ENCODE measurements around the gene PTPN2.

PTPN2 gene

DNA sequence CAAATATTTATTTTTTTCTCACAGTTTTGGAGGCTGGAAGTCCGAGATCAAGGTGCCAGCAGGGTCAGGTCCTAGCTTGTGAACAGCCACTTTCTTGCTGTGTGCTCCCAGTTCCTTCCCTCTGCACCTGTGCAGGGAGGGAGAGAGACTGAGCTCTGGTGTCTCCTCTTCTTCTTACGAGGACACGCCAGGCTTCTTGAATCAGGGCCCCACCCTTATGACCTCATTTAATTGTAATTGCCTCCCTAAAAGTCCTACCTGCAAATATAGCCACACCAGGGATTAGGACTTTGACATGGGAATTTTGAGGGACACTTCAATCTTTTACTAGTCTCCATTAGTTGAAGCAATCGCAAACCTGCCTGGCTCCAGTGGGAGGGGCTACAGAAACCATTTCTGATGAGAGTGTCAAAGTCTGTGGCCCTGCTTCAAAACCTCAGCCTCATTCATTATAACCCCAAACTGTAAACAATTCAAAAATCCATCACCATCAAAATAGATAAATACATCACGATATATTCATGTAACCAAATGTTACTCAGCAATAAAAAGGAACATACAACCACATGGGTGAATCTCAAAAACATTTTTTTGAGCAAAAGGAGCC is 45.5 kb upstream of the PTPN2 start:
- Histone ChIP-seq H4K20me1 (ENCODE audit: low read depth, low read length) (no peaks in the 10 kb centered on the region), H3K27me3 (ENCODE audit: low read length) (no peaks in the 10 kb centered on the region), H3K27ac (ENCODE audit: low read depth, low read length) (no peak overlapping the region), H3K9me3 (ENCODE audit: insufficient read depth, low read length) (no peaks in the 10 kb centered on the region), H2AFZ (ENCODE audit: low read depth, low read length, severe bottlenecking) (no peak overlapping the region), H3F3A (ENCODE audit: insufficient read depth) (no peaks in the 10 kb centered on the region), H3K9me2 (replicated peaks; ENCODE audit: insufficient read depth, low read length) (no peaks in the 10 kb centered on the region), H3K4me3 (ENCODE audit: insufficient read depth, low read length, poor library complexity, severe bottlenecking) (no peak overlapping the region), H3K9ac (ENCODE audit: low read length) (no peak overlapping the region), H3K4me2 (ENCODE audit: low read depth, low read length, poor library complexity, severe bottlenecking) (no peak overlapping the region), H3K79me2 (ENCODE audit: insufficient read depth, low read length) (no peaks in the 10 kb centered on the region), H3K36me3 (ENCODE audit: low read length) (no peaks in the 10 kb centered on the region)
- TF ChIP-seq EZH2phosphoT487 (conservative IDR thresholded peaks at IDR 0.05; ENCODE audit: low read length): no peak
- TF ChIP-seq, protein P1, sequence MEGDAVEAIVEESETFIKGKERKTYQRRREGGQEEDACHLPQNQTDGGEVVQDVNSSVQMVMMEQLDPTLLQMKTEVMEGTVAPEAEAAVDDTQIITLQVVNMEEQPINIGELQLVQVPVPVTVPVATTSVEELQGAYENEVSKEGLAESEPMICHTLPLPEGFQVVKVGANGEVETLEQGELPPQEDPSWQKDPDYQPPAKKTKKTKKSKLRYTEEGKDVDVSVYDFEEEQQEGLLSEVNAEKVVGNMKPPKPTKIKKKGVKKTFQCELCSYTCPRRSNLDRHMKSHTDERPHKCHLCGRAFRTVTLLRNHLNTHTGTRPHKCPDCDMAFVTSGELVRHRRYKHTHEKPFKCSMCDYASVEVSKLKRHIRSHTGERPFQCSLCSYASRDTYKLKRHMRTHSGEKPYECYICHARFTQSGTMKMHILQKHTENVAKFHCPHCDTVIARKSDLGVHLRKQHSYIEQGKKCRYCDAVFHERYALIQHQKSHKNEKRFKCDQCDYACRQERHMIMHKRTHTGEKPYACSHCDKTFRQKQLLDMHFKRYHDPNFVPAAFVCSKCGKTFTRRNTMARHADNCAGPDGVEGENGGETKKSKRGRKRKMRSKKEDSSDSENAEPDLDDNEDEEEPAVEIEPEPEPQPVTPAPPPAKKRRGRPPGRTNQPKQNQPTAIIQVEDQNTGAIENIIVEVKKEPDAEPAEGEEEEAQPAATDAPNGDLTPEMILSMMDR (IDR thresholded peaks at IDR 0.05; ENCODE audit: insufficient read depth, low read length, poor library complexity, severe bottlenecking): no peak

DNA sequence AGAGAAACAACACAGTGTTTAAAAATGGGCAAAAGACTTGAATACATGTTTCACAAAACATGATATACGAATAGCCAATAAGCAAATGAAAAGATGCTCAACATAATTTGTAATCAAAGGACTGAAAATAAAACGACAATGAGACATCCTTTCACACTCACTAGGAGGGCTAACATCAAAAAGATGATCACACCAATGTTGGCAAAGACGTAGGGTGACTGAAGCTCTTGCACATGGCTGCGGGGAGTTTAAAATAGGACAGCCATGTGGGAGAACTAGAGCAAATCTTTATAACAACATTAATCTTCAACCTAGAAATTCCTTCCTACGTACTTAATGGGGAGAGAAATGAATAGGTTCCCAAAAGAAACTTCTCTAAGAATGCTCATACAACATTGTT is 44.6 kb upstream of the PTPN2 start:
- no peak overlapping the region for H3K4me2 ChIP-seq (ENCODE audit: low read depth, low read length, poor library complexity, severe bottlenecking)
- no peaks in the 10 kb centered on the region for H3F3A ChIP-seq (ENCODE audit: insufficient read depth)
- no peaks in the 10 kb centered on the region for H3K27me3 ChIP-seq (ENCODE audit: low read length)
- H3K9me2 ChIP-seq (replicated peaks; ENCODE audit: insufficient read depth, low read length): no peaks in the 10 kb centered on the region
- H3K9ac ChIP-seq (ENCODE audit: low read length): no peak overlapping the region
- no peaks in the 10 kb centered on the region for H3K79me2 ChIP-seq (ENCODE audit: insufficient read depth, low read length)
- H3K4me3 ChIP-seq (ENCODE audit: insufficient read depth, low read length, poor library complexity, severe bottlenecking): no peak overlapping the region
- H2AFZ ChIP-seq (ENCODE audit: low read depth, low read length, severe bottlenecking): no peak overlapping the region
- no peaks in the 10 kb centered on the region for H3K9me3 ChIP-seq (ENCODE audit: insufficient read depth, low read length)
- no peaks in the 10 kb centered on the region for H3K36me3 ChIP-seq (ENCODE audit: low read length)
- TF ChIP-seq EZH2phosphoT487 (conservative IDR thresholded peaks at IDR 0.05; ENCODE audit: low read length): no peak
- TF ChIP-seq, protein P1 (IDR thresholded peaks at IDR 0.05; ENCODE audit: insufficient read depth, low read length, poor library complexity, severe bottlenecking): no peak
- H3K27ac ChIP-seq (ENCODE audit: low read depth, low read length): no peak overlapping the region
- no peaks in the 10 kb centered on the region for H4K20me1 ChIP-seq (ENCODE audit: low read depth, low read length)

DNA sequence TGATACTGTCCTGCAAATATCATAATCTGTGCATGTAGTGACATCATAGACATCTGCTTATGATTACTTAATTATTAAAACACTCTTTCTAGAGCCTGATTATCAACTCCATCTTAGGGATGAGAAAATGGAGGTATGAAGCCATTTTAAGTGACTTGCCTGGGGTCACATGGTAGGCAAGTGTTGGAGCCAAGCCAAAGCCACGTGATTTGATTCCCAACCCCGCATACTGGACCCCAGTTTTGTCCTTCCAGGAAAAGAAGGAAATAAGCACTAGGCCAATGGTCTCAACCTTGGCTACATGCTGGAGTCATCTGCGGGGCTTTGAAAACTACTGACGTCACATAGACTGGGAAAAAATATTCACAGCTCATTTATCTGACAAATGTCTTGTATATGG is 44.2 kb upstream of the PTPN2 start:
- no peaks in the 10 kb centered on the region for H3K9me2 ChIP-seq (replicated peaks; ENCODE audit: insufficient read depth, low read length)
- no peak for TF ChIP-seq EZH2phosphoT487 (conservative IDR thresholded peaks at IDR 0.05; ENCODE audit: low read length)
- TF ChIP-seq, protein P1 (IDR thresholded peaks at IDR 0.05; ENCODE audit: insufficient read depth, low read length, poor library complexity, severe bottlenecking): no peak
- H4K20me1 ChIP-seq (ENCODE audit: low read depth, low read length): no peaks in the 10 kb centered on the region
- H3K27ac ChIP-seq (ENCODE audit: low read depth, low read length): no peak overlapping the region
- no peak overlapping the region for H3K9ac ChIP-seq (ENCODE audit: low read length)
- H3K9me3 ChIP-seq (ENCODE audit: insufficient read depth, low read length): no peaks in the 10 kb centered on the region
- H3K27me3 ChIP-seq (ENCODE audit: low read length): no peaks in the 10 kb centered on the region
- no peaks in the 10 kb centered on the region for H3K36me3 ChIP-seq (ENCODE audit: low read length)
- no peak overlapping the region for H2AFZ ChIP-seq (ENCODE audit: low read depth, low read length, severe bottlenecking)
- no peaks in the 10 kb centered on the region for H3F3A ChIP-seq (ENCODE audit: insufficient read depth)
- no peak overlapping the region for H3K4me2 ChIP-seq (ENCODE audit: low read depth, low read length, poor library complexity, severe bottlenecking)
- no peaks in the 10 kb centered on the region for H3K79me2 ChIP-seq (ENCODE audit: insufficient read depth, low read length)
- H3K4me3 ChIP-seq (ENCODE audit: insufficient read depth, low read length, poor library complexity, severe bottlenecking): no peak overlapping the region

Measured in SU-DHL-6 (cell line).